ENCODE data around the gene SKIC3. TPM values are rescaled to one million over a fixed set of nuclear protein-coding genes. Genes with fewer than 3 reads are reported as not detected.

Gene SKIC3
- total and polyA plus RNA-seq, 10 of the 15 experiments (the other 5 are each of a cell fraction or from before 2014, with no cell fraction given): 23.6 to 73.7 (median 55.6) TPM

- no peak for TF ChIP-seq USF1 (IDR thresholded peaks at IDR 0.05; ENCODE audit: borderline replicate concordance, extremely low read length, insufficient read depth, low read depth, low read length)
Observed at GRCh38 chr5:95565280-95565920, 10.6 kb upstream of the SKIC3 start (continued).

GRCh38 chr5:95564450-95564849 is 9.7 kb upstream of the SKIC3 start:
- Histone ChIP-seq H3K9ac (ENCODE audit: control insufficient read depth, insufficient read depth, low read length) (no peak overlapping the region), H3K4me1 (ENCODE audit: control insufficient read depth, insufficient read depth, low read length) (no peaks in the 10 kb centered on the region), H2AFZ (ENCODE audit: control insufficient read depth, low read depth, low read length) (no peak overlapping the region), H3K4me2 (ENCODE audit: control insufficient read depth, insufficient read depth) (no peak overlapping the region), H3K9me3 (replicated peaks; ENCODE audit: control insufficient read depth, insufficient read depth, low read length) (no peaks in the 10 kb centered on the region), H3K36me3 (ENCODE audit: control insufficient read depth in 2 of 2, insufficient read depth in 2 of 2, low read length in 1 of 2) (no peaks in the 10 kb centered on the region), H3K4me3 (no peak overlapping the region), H4K20me1 (ENCODE audit: control insufficient read depth, insufficient read depth) (no peaks in the 10 kb centered on the region), H3K79me2 (ENCODE audit: control insufficient read depth, insufficient read depth, low read length) (no peaks in the 10 kb centered on the region), H3K27ac (ENCODE audit: control insufficient read depth, insufficient read depth) (no peak overlapping the region), H3K27me3 (replicated peaks in 1 of 2; ENCODE audit: control insufficient read depth in 2 of 2, insufficient read depth in 2 of 2, low read length in 1 of 2) (no peaks in the 10 kb centered on the region)
- CTCF ChIA-PET: interaction anchor here (0.7 to 1.5 kb wide), 3 partner anchors 9 to 43 kb away, joined by 3 to 4 read pairs (median 4); partner anchors contain the start of genes ARSK and SKIC3
- SMC1A ChIA-PET (ENCODE audit: uncharacterized antibody, unreplicated experiment): interaction anchor here (1.2 kb wide), 1 partner anchor 9 kb away, joined by 5 read pairs; no protein-coding TSS in a partner anchor
- DNase-seq (ENCODE audit: low read depth, low spot score) (no peak), FAIRE-seq (no peak), ATAC-seq (no peak)
- POLR2A ChIA-PET: interaction anchor here (0.7 kb wide), 1 partner anchor 78 kb away, joined by 5 read pairs; no protein-coding TSS in a partner anchor
- intact Hi-C loops (cut with micrococcal nuclease; ENCODE audit: unreplicated experiment) (no loop called here), in situ Hi-C loops (cut with MboI) (no loop called here)
- BruUV-seq (replicated peaks): no TSS peak
- 81% methylated on average over 4 of the region's 4 CpGs for WGBS (ENCODE audit: insufficient coverage, insufficient replicate concordance, low lambda C conversion rate, missing lambda C conversion rate)
- RAD21 ChIA-PET (ENCODE audit: unreplicated experiment): no interaction called here
- no peak for TF ChIP-seq NKRF (conservative IDR thresholded peaks at IDR 0.05)
- TF ChIP-seq BRCA1 (IDR thresholded peaks at IDR 0.05; ENCODE audit: low read depth, low read length): no peak
- TF ChIP-seq KDM1A (IDR thresholded peaks at IDR 0.05; ENCODE audit: borderline replicate concordance): no peak
- TF ChIP-seq RBBP5 (conservative IDR thresholded peaks at IDR 0.05): no peak
- no peak for TF ChIP-seq TAF1 (IDR thresholded peaks at IDR 0.05; ENCODE audit: borderline replicate concordance, low read depth, low read length)
- no peak for TF ChIP-seq ZNF274 (IDR thresholded peaks at IDR 0.05; ENCODE audit: insufficient read depth, insufficient read length)
- no peak for TF ChIP-seq STAT3 (IDR thresholded peaks at IDR 0.05; ENCODE audit: low read depth, low read length)
- TF ChIP-seq MAX (IDR thresholded peaks at IDR 0.05; ENCODE audit: low read depth, low read length): no peak
- TF ChIP-seq PRDM15 (CRISPR knock-in tag; IDR thresholded peaks at IDR 0.05): no peak
- TF ChIP-seq IRF4 (IDR thresholded peaks at IDR 0.05; ENCODE audit: low read depth, low read length): no peak
- TF ChIP-seq BCL11A (IDR thresholded peaks at IDR 0.05; ENCODE audit: low read depth, low read length): no peak
